GM19239 (cell line): ENCODE data around the gene ETS2.

Experiments
- DNase-seq: peaks from one replicate; pipeline ENCODE4 v3.0.0; 2011; ENCODE audit warnings: low spot score; ENCODE audit not compliant: insufficient read length
- FAIRE-seq: peaks from 2 replicates; lab custom pipeline; 2011; peaks lifted over from hg19 to GRCh38; lab: Jason Lieb, UNC

Gene ETS2

GRCh38 chr21:38852278-38852677 is 46.5 kb downstream of the ETS2 start:
- DNase-seq (no peak), FAIRE-seq (no peak)

GRCh38 chr21:38852708-38853107 is 47.0 kb downstream of the ETS2 start:
- DNase-seq (no peak), FAIRE-seq (no peak)

GRCh38 chr21:38853421-38853919 is 47.7 kb downstream of the ETS2 start:
- FAIRE-seq (no peak), DNase-seq (no peak)

GRCh38 chr21:38857152-38857825 is 51.6 kb downstream of the ETS2 start:
- DNase-seq, result no peak
- no peak for FAIRE-seq

- no peak for FAIRE-seq
- no peak for DNase-seq
These were observed 52.5 kb downstream of the ETS2 start for GRCh38 chr21:38858026-38858811.

GRCh38 chr21:38858812-38859205 is 53.1 kb downstream of the ETS2 start:
- no peak for DNase-seq
- FAIRE-seq, result no peak

GRCh38 chr21:38859852-38860251 is 54.1 kb downstream of the ETS2 start:
- FAIRE-seq (no peak), DNase-seq (no peak)

- no peak for DNase-seq
- FAIRE-seq, result no peak
These were observed 55.3 kb downstream of the ETS2 start for GRCh38 chr21:38861056-38861455.

- FAIRE-seq, result no peak
- DNase-seq, result peak; percentile 8
These were observed 56.4 kb downstream of the ETS2 start for GRCh38 chr21:38861989-38862683.

- FAIRE-seq (no peak), DNase-seq (no peak)
These were observed 57.6 kb downstream of the ETS2 start for GRCh38 chr21:38863291-38863690.

- DNase-seq (no peak), FAIRE-seq (no peak)
These were observed 58.2 kb downstream of the ETS2 start for GRCh38 chr21:38863843-38864363.

GRCh38 chr21:38864964-38865363 is 59.2 kb downstream of the ETS2 start:
- FAIRE-seq, result no peak
- no peak for DNase-seq

- no peak for FAIRE-seq
These were observed 63.5 kb downstream of the ETS2 start for GRCh38 chr21:38869196-38869595.

GRCh38 chr21:38869946-38870345 is 64.2 kb downstream of the ETS2 start:
- FAIRE-seq (no peak), DNase-seq (no peak)

More at GRCh38 chr21:38869196-38869595, 63.5 kb downstream of the ETS2 start:
- DNase-seq, result no peak
